PFSK-1 (cell line): ENCODE results near the gene PLS1.

Source experiments
- FOXP2 ChIP-seq: optimal IDR thresholded peaks from 2 replicates; pipeline ENCODE3; 2011; ENCODE audit warnings: borderline replicate concordance, control low read depth, inconsistent platforms; ENCODE audit not compliant: insufficient read depth; ENCODE audit errors: extremely low read length, extremely low read depth
- POLR2AphosphoS5 ChIP-seq: IDR thresholded peaks from 2 replicates; pipeline ENCODE4 v1.6.1; 2012; ENCODE audit warnings: low read depth, mild to moderate bottlenecking, control low read depth, low read length, moderate library complexity
- REST ChIP-seq, 2 experiments: IDR thresholded peaks; 2 replicates each; pipeline versions ENCODE4 v1.6.1 to v1.8.0; 2011 to 2012; ENCODE audit warnings: low read depth in 2 of 2, low read length in 2 of 2, control low read depth in 1 of 2, inconsistent platforms in 1 of 2, mild to moderate bottlenecking in 1 of 2, moderate library complexity in 1 of 2; ENCODE audit not compliant: insufficient read depth in 1 of 2
- SIN3A ChIP-seq: IDR thresholded peaks from 2 replicates; pipeline ENCODE4 v1.6.1; 2012; ENCODE audit warnings: mild to moderate bottlenecking, low read length, moderate library complexity, borderline replicate concordance; ENCODE audit not compliant: insufficient read depth
- TAF1 ChIP-seq: IDR thresholded peaks from 2 replicates; pipeline ENCODE4 v1.6.1; 2012; ENCODE audit warnings: low read length, control low read depth, borderline replicate concordance; ENCODE audit not compliant: insufficient read depth

Gene PLS1

GRCh38 chr3:142645236-142645793 lies 49.1 kb downstream of the PLS1 start:
- TF ChIP-seq POLR2AphosphoS5 (no peak), SIN3A (no peak), REST (IDR thresholded peaks at IDR 0.05; ENCODE audit: insufficient read depth in 1 of 2, low read depth in 2 of 2, low read length in 2 of 2) (no peak), TAF1 (no peak), FOXP2 (no peak)

GRCh38 chr3:142646020-142646785 lies 50.0 kb downstream of the PLS1 start:
- TF ChIP-seq POLR2AphosphoS5, result no peak
- TF ChIP-seq FOXP2, result no peak
- no peak for TF ChIP-seq REST (IDR thresholded peaks at IDR 0.05; ENCODE audit: insufficient read depth in 1 of 2, low read depth in 2 of 2, low read length in 2 of 2)
- no peak for TF ChIP-seq TAF1
- no peak for TF ChIP-seq SIN3A

GRCh38 chr3:142647856-142648255 lies 51.7 kb downstream of the PLS1 start:
- TF ChIP-seq REST (IDR thresholded peaks at IDR 0.05; ENCODE audit: insufficient read depth in 1 of 2, low read depth in 2 of 2, low read length in 2 of 2) (no peak), SIN3A (no peak), POLR2AphosphoS5 (no peak), FOXP2 (no peak)

- TF ChIP-seq REST (IDR thresholded peaks at IDR 0.05; ENCODE audit: insufficient read depth in 1 of 2, low read depth in 2 of 2, low read length in 2 of 2) (no peak), FOXP2 (no peak), TAF1 (no peak)
Observed at GRCh38 chr3:142648950-142649349, 52.8 kb downstream of the PLS1 start.
